Astrocyte of the spinal cord (primary cell): ENCODE measurements around the gene ARNT2.
A peak's percentile ranks its signal among the peaks of the same experiment; 100 is the strongest.

Source experiments
- DNase-seq: peaks from one replicate; pipeline ENCODE4 v3.0.0; 2011; ENCODE audit warnings: low read depth, low spot score
- H3K4me3 ChIP-seq: 2 replicates; pipeline ENCODE4 v1.5.1; 2011; ENCODE audit warnings: low read depth, mild to moderate bottlenecking, low read length, moderate library complexity
- in situ Hi-C: cut with HindIII; loops from 2 replicates; pipeline ENCODE4 v1.10.0; 2017; ENCODE audit warnings: low sequenced_read_pairs
- TF ChIP-seq, protein P1 (sequence below): IDR thresholded peaks from 2 replicates; pipeline ENCODE4 v1.5.1; 2012; ENCODE audit warnings: low read depth, mild to moderate bottlenecking, low read length, inconsistent platforms

Gene ARNT2

DNA sequence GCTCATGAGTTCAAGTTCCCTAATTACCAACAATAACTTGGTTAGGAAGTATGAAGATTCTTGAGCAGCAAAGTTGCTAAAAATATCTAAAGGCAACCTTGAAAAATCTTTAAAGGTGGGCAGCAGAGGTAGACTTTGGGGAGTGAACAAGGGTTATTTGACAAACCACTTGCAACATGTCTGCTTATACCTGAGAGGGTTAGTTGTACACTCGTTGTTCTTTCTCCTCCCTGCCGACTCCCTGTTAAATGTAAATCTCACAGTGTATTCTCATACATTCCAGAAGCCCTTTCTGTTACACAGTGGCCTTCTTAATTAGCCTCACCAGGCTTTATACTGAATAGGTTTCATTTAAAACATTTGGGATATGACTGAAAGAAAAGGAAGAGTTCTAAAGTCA lies 121.7 kb downstream of the ARNT2 start:
- in situ Hi-C loops = no loop called here
- TF ChIP-seq, protein P1, sequence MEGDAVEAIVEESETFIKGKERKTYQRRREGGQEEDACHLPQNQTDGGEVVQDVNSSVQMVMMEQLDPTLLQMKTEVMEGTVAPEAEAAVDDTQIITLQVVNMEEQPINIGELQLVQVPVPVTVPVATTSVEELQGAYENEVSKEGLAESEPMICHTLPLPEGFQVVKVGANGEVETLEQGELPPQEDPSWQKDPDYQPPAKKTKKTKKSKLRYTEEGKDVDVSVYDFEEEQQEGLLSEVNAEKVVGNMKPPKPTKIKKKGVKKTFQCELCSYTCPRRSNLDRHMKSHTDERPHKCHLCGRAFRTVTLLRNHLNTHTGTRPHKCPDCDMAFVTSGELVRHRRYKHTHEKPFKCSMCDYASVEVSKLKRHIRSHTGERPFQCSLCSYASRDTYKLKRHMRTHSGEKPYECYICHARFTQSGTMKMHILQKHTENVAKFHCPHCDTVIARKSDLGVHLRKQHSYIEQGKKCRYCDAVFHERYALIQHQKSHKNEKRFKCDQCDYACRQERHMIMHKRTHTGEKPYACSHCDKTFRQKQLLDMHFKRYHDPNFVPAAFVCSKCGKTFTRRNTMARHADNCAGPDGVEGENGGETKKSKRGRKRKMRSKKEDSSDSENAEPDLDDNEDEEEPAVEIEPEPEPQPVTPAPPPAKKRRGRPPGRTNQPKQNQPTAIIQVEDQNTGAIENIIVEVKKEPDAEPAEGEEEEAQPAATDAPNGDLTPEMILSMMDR = no peak
- H3K4me3 ChIP-seq = no peak overlapping the region
- DNase-seq = no peak

DNA sequence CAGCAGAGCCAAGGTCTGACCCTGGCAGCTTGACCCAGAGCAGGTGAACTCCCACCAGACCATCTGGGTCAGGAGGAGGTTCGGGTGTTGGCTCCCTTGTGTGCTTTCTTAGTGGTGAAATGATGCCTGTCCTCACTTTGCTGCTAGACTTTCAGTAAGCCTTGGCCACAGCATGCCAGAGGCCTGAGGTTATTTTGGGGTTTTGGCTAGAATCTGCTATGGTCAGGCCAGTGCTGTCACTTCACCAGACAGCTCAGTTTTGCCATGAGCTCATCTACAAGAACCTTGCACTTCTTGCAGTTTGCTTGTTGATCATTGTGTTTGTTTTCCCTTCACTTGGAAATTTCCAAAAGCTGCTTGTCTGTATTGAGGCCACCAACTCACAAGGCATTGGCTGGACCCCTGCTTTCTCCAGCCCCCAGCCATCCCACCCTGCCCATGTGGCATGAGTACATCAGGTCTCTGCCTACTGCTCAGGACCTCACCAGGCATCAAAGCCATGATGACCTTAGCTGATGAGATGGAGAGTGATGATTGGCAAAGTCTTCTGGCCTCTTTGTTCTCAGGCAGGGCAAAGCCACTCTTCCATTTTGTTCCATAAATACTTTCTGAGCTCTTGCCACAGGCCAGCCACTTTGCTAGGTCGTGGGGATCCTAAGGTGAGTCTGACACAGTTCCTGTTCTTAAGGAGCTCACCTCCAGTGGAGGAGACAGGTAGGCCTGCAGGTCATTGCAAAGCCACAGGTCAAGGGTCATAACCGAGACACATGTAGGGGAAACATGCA lies 122.6 kb downstream of the ARNT2 start:
- TF ChIP-seq, protein P1 = no peak
- H3K4me3 ChIP-seq = no peak overlapping the region
- in situ Hi-C loops = no loop called here
- DNase-seq = peak; percentile 79

DNA sequence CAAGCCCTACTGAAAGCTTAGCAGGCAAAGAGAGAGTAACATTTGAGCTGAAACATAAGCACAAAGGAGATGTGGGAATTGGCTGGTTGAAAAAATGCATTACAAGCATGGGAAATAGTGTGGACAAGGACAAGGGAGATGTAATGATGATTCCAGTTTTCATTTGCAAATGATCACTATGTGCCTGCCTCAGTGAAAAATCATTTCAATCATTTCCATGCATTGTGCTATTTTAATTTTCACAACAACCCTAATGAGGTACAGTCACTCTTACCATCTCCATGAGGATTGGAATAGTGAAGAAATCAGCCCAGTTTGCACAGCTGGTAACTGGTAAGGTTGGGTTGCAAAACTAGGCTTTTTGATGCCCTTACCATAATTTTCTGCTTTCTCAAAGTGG lies 123.2 kb downstream of the ARNT2 start:
- TF ChIP-seq, protein P1 = no peak
- H3K4me3 ChIP-seq = no peak overlapping the region
- no peak for DNase-seq
- in situ Hi-C loops = no loop called here

DNA sequence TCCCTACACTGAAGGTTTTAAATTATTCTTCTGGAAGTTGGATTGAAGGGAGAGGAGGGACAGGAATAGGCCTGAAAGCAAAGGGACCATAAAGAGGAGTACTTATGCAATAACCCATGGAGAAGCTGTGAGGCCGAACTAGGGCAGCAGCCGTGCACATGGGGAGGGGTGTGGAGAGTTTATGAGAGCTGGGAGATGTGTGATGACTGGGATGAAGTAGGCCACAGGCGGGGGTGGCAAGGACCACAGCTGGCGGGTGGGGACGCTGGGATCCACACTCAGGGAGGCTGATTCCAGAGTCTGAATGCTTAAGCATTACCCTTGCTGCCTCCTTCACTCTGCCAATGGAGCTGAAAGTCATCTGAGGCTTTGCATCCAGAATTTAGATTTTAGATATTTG lies 123.8 kb downstream of the ARNT2 start:
- in situ Hi-C loops = no loop called here
- no peak overlapping the region for H3K4me3 ChIP-seq
- TF ChIP-seq, protein P1 = no peak
- no peak for DNase-seq

DNA sequence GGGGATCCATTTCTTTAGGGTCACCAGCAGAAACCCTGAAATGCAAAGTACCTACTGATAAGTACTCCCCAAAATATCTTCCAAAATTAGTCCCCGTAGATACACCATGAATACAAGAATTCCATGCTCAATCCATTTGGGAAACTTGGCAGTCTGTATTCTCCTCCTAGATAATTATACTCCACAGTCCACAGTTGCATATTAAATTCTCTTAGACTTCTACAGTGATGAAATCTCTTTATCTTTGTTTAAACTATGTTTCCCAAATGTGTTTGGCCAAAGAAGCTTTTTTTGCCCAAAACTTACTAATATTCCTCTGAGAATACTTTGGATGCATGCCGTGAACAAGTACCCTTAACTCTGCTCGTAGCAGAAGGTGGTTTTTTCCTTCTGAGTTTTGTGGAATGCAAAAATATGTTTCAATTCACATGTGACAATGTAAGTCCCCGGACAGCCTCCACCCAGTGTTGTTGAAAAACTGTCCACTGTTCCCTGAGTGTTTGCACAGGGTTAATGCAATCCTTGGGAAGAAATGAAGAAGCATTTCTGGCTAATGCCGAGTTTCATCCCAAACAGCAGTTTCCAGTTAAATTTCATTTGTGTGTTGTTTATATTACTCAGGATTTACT lies 126.7 kb downstream of the ARNT2 start:
- no peak overlapping the region for H3K4me3 ChIP-seq
- in situ Hi-C loops = no loop called here
- TF ChIP-seq, protein P1 = no peak
- DNase-seq = no peak

DNA sequence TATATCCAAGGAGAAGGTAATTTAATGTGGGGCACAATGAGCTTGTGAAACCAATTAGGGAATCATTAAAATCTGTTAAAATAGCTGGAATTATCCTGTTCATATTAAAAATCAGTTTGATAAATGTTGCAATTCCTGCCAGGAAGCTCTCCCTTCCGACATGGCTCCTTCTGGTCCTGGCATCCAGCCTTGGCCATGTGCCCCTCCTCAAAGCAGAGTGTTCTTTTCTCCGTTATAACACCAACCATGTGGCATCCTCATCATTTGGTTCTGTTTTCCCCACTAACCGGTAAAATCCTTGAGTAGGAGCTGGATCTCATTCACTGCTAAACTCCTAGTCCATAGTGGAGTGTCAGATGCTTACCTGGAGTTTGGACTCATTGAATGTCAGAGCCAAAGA lies 127.2 kb downstream of the ARNT2 start:
- DNase-seq = no peak
- TF ChIP-seq, protein P1 = no peak
- no peak overlapping the region for H3K4me3 ChIP-seq
- in situ Hi-C loops = no loop called here
